HepG2 (cell line): ENCODE results near the gene COL26A1. TPM values are rescaled to one million over a fixed set of nuclear protein-coding genes. Genes with fewer than 3 reads are reported as not detected.

ENCODE experiments used
- ATAC-seq: fragments of 200-7000 bp; cut with Tn5 transposase; 3 replicates; pipeline ENCODE4 v1.9.1; 2020; ENCODE audit warnings: mild to moderate bottlenecking, moderate library complexity
- BruUV-seq: library from RNA; stranded (reverse); fragments of 400-500 nt; replicated peaks from 2 replicates; lab custom pipeline; 2021; lab: Mats Ljungman, UMichigan
- CTCF ChIA-PET: fragments of 300-600 bp; formaldehyde crosslinking; extraction: SDS; loops from one replicate; lab custom pipeline; 2021; ENCODE audit warnings: low total read pairs, inconsistent platforms, low intra/inter-chr PET ratio; lab: Yijun Ruan, JAX
- POLR2A ChIA-PET: fragments of 350-600 bp; sonication (Branson Sonifier 250); formaldehyde crosslinking; loops from one replicate; lab custom pipeline; 2020; ENCODE audit warnings: antibody characterized with exemption, inconsistent platforms; lab: Yijun Ruan, JAX
- DNase-seq: peaks from one replicate; pipeline ENCODE4 v3.0.0-alpha.2; 2015; ENCODE audit warnings: low spot score
- FAIRE-seq: peaks from 3 replicates; lab custom pipeline; 2011; peaks lifted over from hg19 to GRCh38; lab: Jason Lieb, UNC
- H2AFZ ChIP-seq: one replicate; pipeline ENCODE4 v1.6.1; 2011; ENCODE audit warnings: low read length, inconsistent platforms
- H3K27ac ChIP-seq: fragments of 300-600 bp; 3 replicates; pipeline ENCODE4 v1.8.0; 2011; ENCODE audit warnings: mixed run types, mild to moderate bottlenecking, mixed read lengths, low read length, inconsistent platforms; ENCODE audit not compliant: insufficient read depth; ENCODE audit errors: extremely low read length
- H3K27me3 ChIP-seq, 2 experiments: fragments of 200-600 bp in 1 of 2; 2 replicates in 1 of 2; 3 replicates in 1 of 2; pipeline versions ENCODE4 v1.6.0 to v1.8.0; 2011; ENCODE audit warnings: low read length in 2 of 2, mild to moderate bottlenecking in 2 of 2, moderate library complexity in 2 of 2, inconsistent platforms in 1 of 2; ENCODE audit not compliant: insufficient read depth in 2 of 2, control insufficient read depth in 1 of 2
- H3K36me3 ChIP-seq, 2 experiments: fragments of 200-600 bp in 1 of 2; replicated peaks in 1 of 2; 2 replicates in 1 of 2; 3 replicates in 1 of 2; pipeline versions ENCODE4 v1.5.1 to v1.8.0; 2011; ENCODE audit warnings: low read length in 2 of 2, inconsistent platforms in 1 of 2; ENCODE audit not compliant: insufficient read depth in 2 of 2, control insufficient read depth in 1 of 2
- H3K4me1 ChIP-seq: 2 replicates; pipeline ENCODE4 v1.5.1; 2012; ENCODE audit warnings: low read length, inconsistent platforms; ENCODE audit not compliant: insufficient read depth
- H3K4me2 ChIP-seq: 2 replicates; pipeline ENCODE4 v1.6.0; 2011; ENCODE audit warnings: low read depth, low read length, inconsistent platforms
- H3K4me3 ChIP-seq, 3 experiments: fragments of 200-600 bp in 1 of 3; sonication (generic), shearing (Covaris generic) in 1 of 3; replicated peaks in 1 of 3; 2 replicates each; pipeline ENCODE4 v1.5.1; 2011 to 2016; ENCODE audit warnings: low read length in 3 of 3, inconsistent platforms in 2 of 3, low read depth in 2 of 3, mild to moderate bottlenecking in 2 of 3, control low read depth in 1 of 3, mixed read lengths in 1 of 3; ENCODE audit not compliant: insufficient read depth in 1 of 3
- H3K79me2 ChIP-seq: one replicate; pipeline ENCODE4 v1.6.1; 2011; ENCODE audit warnings: low read length, inconsistent platforms; ENCODE audit not compliant: insufficient read depth
- H3K9ac ChIP-seq: 2 replicates; pipeline ENCODE4 v1.6.0; 2011; ENCODE audit warnings: mild to moderate bottlenecking, low read depth, low read length, inconsistent platforms; ENCODE audit not compliant: insufficient read depth
- H3K9me3 ChIP-seq: 2 replicates; pipeline ENCODE4 v1.5.1; 2012; ENCODE audit warnings: mild to moderate bottlenecking, low read length
- H4K20me1 ChIP-seq: 2 replicates; pipeline ENCODE4 v1.6.0; 2011; ENCODE audit warnings: inconsistent platforms, mild to moderate bottlenecking, low read length, moderate library complexity; ENCODE audit not compliant: insufficient read depth
- HNF4G ChIP-seq, 2 experiments: sonication (generic) in 1 of 2; formaldehyde crosslinking in 1 of 2; IDR thresholded peaks; 2 replicates each; pipeline versions ENCODE4 v1.4.0 to v1.6.1; 2011 to 2020; ENCODE audit warnings: borderline replicate concordance in 2 of 2, low read depth in 2 of 2, mild to moderate bottlenecking in 2 of 2, low read length in 1 of 2, missing genetic modification reagents in 1 of 2, moderate library complexity in 1 of 2
- ZNF264 ChIP-seq: sonication (generic); formaldehyde crosslinking; IDR thresholded peaks from 2 replicates; pipeline ENCODE4 v1.4.0; 2020; ENCODE audit warnings: missing genetic modification reagents
- ZNF501 ChIP-seq: sonication (generic); formaldehyde crosslinking; IDR thresholded peaks from 2 replicates; pipeline ENCODE4 v1.5.1; 2020; ENCODE audit warnings: mild to moderate bottlenecking, moderate library complexity, missing genetic modification reagents
- ZNF598 ChIP-seq: sonication (generic); formaldehyde crosslinking; IDR thresholded peaks from 2 replicates; pipeline ENCODE4 v1.5.1; 2020; ENCODE audit warnings: mild to moderate bottlenecking, missing genetic modification reagents, borderline replicate concordance
- ZNF629 ChIP-seq: sonication (generic); formaldehyde crosslinking; conservative IDR thresholded peaks from 2 replicates; pipeline ENCODE4 v1.5.0; 2020; ENCODE audit warnings: missing genetic modification reagents
- ZNF776 ChIP-seq: sonication (generic); formaldehyde crosslinking; IDR thresholded peaks from 2 replicates; pipeline ENCODE4 v1.4.0; 2020; ENCODE audit warnings: mild to moderate bottlenecking, missing genetic modification reagents
- whole genome bisulfite sequencing: methylation state at CpG from one replicate; pipeline ENCODE4 v1.1.6; 2017; ENCODE audit warnings: low lambda C conversion rate; 5-methylcytosine and 5-hydroxymethylcytosine counted together
- in situ Hi-C: cut with HindIII; loops from 2 replicates; pipeline ENCODE4 v1.10.0; 2017; ENCODE audit warnings: low pct_unique_long_range_greater_than_20kb; ENCODE audit not compliant: extremely low pct_ligation_motif_present
- intact Hi-C: fragments of 100-400 bp; cut with micrococcal nuclease; formaldehyde crosslinking; loops from one replicate; pipeline ENCODE4 v1.10.0; 2022; ENCODE audit not compliant: unreplicated experiment
- polyA plus RNA-seq, 8 experiments: library from polyadenylated mRNA; depleted of rRNA in 3 of 8; stranded (reverse) in 7 of 8; unstranded in 1 of 8; fragments of >200 nt; fragmentation: Illumina TruSeq in 4 of 8; extraction: Trizol in 4 of 8; gene quantifications; 2 replicates each; pipeline versions ENCODE4 v1.2.1 to v1.2.3, GENCODE V29; 2011 to 2016; ENCODE audit warnings: low read depth in 4 of 8, missing spikeins in 1 of 8, mixed read lengths in 1 of 8; ENCODE audit not compliant: insufficient read depth in 1 of 8
- total RNA-seq, 5 experiments: library from RNA; depleted of rRNA; stranded (reverse); fragments of >200 nt; fragmentation: Illumina TruSeq; extraction: Trizol; gene quantifications; 2 replicates each; pipeline ENCODE4 v1.2.3, GENCODE V29; 2016; ENCODE audit warnings: low read depth in 1 of 5
- TF ChIP-seq, protein P1 (sequence below): sonication (generic); formaldehyde crosslinking; conservative IDR thresholded peaks from 2 replicates; pipeline ENCODE4 v1.4.0; 2020; ENCODE audit warnings: missing genetic modification reagents
- TF ChIP-seq, protein P2 (sequence below): sonication (generic); formaldehyde crosslinking; IDR thresholded peaks from 2 replicates; pipeline ENCODE4 v1.5.0; 2020; ENCODE audit warnings: mild to moderate bottlenecking, missing genetic modification reagents, moderate library complexity

The COL26A1 gene
- total and polyA plus RNA-seq, 2 of the 13 experiments (the other 11 are each of a cell fraction or from before 2014, with no cell fraction given), result 7.8 to 9.2 TPM

GRCh38 chr7:101599787-101600186 lies 237.1 kb downstream of the COL26A1 start:
- ChIA-PET POLR2A (interaction anchor here (0.6 kb wide), 1 partner anchor 630 kb away, joined by 3 read pairs; no protein-coding TSS in a partner anchor), CTCF (no interaction called here)
- Histone ChIP-seq H3K4me1 (peaks cover 56% of the 10 kb centered on the region), H3K36me3 (no peaks in the 10 kb centered on the region), H3K9ac (peak overlapping the region; percentile 56; the same call in 1 of the 2 replicates), H2AFZ (no peak overlapping the region), H3K27ac (no peak overlapping the region), H3K27me3 (peaks cover 0 to 18% of the 10 kb centered on the region in 2 experiments; a peak in 3 of 5 replicates), H3K9me3 (no peaks in the 10 kb centered on the region), H3K4me3 (no peak overlapping the region), H3K79me2 (no peaks in the 10 kb centered on the region), H4K20me1 (no peaks in the 10 kb centered on the region), H3K4me2 (peak overlapping the region; percentile 86; the same call in 1 of the 2 replicates)
- ATAC-seq (no peak), FAIRE-seq (no peak), DNase-seq (no peak)
- in situ Hi-C loops (loop anchor here (5.0 kb wide), 2 partner anchors 57 to 213 kb away; no protein-coding TSS in a partner anchor), intact Hi-C loops (loop anchor here (5.0 kb wide), 1 partner anchor 213 kb away; no protein-coding TSS in a partner anchor)
- 35% methylated on average over 3 of the region's 3 CpGs for WGBS
- no TSS peak for BruUV-seq
- no peak for TF ChIP-seq ZNF264 (CRISPR knock-in tag)
- peak; percentile 79 for TF ChIP-seq ZNF629 (CRISPR knock-in tag)

DNA sequence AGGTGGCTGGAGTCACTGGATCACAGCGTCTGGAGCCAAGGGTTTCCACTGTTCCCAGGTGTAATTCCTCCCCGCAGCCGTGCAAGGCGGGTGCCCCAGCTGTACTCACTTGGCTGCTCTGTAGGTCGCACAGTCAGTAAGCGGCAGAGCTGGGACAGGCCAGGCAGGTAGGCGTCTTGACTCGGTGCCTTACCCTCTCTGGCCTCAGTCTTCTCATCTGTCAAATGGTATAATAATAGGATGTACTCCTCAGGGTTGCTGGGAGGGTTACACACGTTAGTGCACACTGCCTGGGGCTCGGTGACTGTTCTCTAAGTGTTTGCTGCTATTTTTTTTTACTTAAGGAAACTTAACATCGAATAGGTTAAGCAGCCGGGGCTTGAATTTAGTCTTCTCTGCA lies 239.4 kb downstream of the COL26A1 start:
- FAIRE-seq (no peak), DNase-seq (no peak), ATAC-seq (no peak)
- Histone ChIP-seq H2AFZ (no peak overlapping the region), H3K27ac (no peak overlapping the region), H3K4me1 (peaks cover 53% of the 10 kb centered on the region), H3K79me2 (no peaks in the 10 kb centered on the region), H3K36me3 (no peaks in the 10 kb centered on the region), H3K9me3 (no peaks in the 10 kb centered on the region), H3K27me3 (peaks cover 0 to 21% of the 10 kb centered on the region in 2 experiments; a peak in 3 of 5 replicates), H3K4me3 (no peak overlapping the region), H3K9ac (no peak overlapping the region), H3K4me2 (peak overlapping the region; percentile 83; the same call in 1 of the 2 replicates), H4K20me1 (no peaks in the 10 kb centered on the region)
- 38% methylated on average over 8 of the region's 12 CpGs for WGBS
- CTCF ChIA-PET, result interaction anchor here (1.0 to 1.6 kb wide), 2 partner anchors 212 to 670 kb away, joined by 4 to 6 read pairs; no protein-coding TSS in a partner anchor
- TF ChIP-seq ZNF629 (CRISPR knock-in tag), result peak; percentile 90
- TF ChIP-seq, protein P1, sequence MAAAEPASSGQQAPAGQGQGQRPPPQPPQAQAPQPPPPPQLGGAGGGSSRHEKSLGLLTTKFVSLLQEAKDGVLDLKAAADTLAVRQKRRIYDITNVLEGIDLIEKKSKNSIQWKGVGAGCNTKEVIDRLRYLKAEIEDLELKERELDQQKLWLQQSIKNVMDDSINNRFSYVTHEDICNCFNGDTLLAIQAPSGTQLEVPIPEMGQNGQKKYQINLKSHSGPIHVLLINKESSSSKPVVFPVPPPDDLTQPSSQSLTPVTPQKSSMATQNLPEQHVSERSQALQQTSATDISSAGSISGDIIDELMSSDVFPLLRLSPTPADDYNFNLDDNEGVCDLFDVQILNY (CRISPR knock-in tag), result no peak
- 0 out of 2 replicates have a peak, but pooled peaks have one; percentile 14 for TF ChIP-seq ZNF598 (CRISPR knock-in tag)
- TF ChIP-seq HNF4G (IDR thresholded peaks at IDR 0.05; ENCODE audit: borderline replicate concordance, low read depth, low read length), result no peak
- no peak for TF ChIP-seq HNF4G (CRISPR knock-in tag; IDR thresholded peaks at IDR 0.05; ENCODE audit: borderline replicate concordance, low read depth)
- TF ChIP-seq, protein P2, sequence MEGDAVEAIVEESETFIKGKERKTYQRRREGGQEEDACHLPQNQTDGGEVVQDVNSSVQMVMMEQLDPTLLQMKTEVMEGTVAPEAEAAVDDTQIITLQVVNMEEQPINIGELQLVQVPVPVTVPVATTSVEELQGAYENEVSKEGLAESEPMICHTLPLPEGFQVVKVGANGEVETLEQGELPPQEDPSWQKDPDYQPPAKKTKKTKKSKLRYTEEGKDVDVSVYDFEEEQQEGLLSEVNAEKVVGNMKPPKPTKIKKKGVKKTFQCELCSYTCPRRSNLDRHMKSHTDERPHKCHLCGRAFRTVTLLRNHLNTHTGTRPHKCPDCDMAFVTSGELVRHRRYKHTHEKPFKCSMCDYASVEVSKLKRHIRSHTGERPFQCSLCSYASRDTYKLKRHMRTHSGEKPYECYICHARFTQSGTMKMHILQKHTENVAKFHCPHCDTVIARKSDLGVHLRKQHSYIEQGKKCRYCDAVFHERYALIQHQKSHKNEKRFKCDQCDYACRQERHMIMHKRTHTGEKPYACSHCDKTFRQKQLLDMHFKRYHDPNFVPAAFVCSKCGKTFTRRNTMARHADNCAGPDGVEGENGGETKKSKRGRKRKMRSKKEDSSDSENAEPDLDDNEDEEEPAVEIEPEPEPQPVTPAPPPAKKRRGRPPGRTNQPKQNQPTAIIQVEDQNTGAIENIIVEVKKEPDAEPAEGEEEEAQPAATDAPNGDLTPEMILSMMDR (CRISPR knock-in tag), result no peak
- TF ChIP-seq ZNF776, result no peak
- TF ChIP-seq ZNF501, result 0 out of 2 replicates have a peak, but pooled peaks have one; percentile 27
- intact Hi-C loops (loop anchor here (1.0 to 5.0 kb wide), 3 partner anchors 59 to 210 kb away; no protein-coding TSS in a partner anchor), in situ Hi-C loops (loop anchor here (5.0 kb wide), 2 partner anchors 60 to 210 kb away; no protein-coding TSS in a partner anchor)
- BruUV-seq, result no TSS peak
- POLR2A ChIA-PET, result no interaction called here
